ENCODE measurements around the gene APIP. TPM values are rescaled to one million over a fixed set of nuclear protein-coding genes. Genes with fewer than 3 reads are reported as not detected.

The APIP gene
- total RNA-seq, 4 donors from 2014 or later: 22.5 to 49.1 (median 31.5) TPM

DNA sequence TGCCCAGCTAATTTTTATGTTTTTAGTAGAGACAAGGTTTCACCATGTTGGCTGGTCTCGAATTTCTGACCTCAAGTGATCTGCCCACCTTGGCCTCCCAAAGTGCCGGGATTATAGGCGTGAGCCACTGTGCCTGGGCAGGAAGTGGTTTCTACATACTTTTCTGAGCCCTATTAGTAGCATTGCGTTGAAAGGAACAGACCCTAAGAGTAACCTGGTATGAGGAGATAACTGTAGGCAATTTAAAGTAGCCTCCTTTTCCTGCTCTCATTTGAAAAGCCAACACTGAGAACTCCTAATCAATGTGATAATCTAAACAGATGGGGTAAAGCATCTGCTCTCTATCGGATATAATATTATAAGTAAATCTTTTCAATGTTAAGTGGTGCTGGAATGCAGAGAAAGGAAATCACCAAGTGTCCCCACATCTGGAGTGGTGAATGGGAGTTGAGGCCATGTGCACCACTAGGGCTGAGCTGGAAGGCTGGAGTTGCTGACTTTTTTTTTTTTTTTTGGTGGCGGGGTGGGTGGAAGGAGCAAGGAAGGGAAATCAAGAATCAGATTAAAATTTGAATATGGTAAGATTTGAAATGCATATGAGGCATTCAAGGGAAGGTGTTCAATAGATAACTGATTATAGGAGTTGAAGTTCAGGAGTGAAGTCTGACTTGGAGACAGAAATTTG lies 20.9 kb upstream of the APIP start:
- Histone ChIP-seq H3K27ac (no peak overlapping the region), H3K9me3 (no peaks in the 10 kb centered on the region), H3K36me3 (peaks cover 0 to 6% of the 10 kb centered on the region in 2 donors), H3K4me3 (no peak overlapping the region), H3K4me1 (peaks cover 0 to 15% of the 10 kb centered on the region in 2 donors), H3K27me3 (no peaks in the 10 kb centered on the region)
- TF ChIP-seq, protein P1, sequence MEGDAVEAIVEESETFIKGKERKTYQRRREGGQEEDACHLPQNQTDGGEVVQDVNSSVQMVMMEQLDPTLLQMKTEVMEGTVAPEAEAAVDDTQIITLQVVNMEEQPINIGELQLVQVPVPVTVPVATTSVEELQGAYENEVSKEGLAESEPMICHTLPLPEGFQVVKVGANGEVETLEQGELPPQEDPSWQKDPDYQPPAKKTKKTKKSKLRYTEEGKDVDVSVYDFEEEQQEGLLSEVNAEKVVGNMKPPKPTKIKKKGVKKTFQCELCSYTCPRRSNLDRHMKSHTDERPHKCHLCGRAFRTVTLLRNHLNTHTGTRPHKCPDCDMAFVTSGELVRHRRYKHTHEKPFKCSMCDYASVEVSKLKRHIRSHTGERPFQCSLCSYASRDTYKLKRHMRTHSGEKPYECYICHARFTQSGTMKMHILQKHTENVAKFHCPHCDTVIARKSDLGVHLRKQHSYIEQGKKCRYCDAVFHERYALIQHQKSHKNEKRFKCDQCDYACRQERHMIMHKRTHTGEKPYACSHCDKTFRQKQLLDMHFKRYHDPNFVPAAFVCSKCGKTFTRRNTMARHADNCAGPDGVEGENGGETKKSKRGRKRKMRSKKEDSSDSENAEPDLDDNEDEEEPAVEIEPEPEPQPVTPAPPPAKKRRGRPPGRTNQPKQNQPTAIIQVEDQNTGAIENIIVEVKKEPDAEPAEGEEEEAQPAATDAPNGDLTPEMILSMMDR (IDR thresholded peaks at IDR 0.05 in 4 of 5, conservative IDR thresholded peaks at IDR 0.05 in 1 of 5): no peak
- TF ChIP-seq POLR2A (IDR thresholded peaks at IDR 0.05): no peak
- DNase-seq: no peak
- in situ Hi-C loops (cut with MboI; ENCODE audit: low sequenced_read_pairs in 4 of 4): no loop called here
- no peak for ATAC-seq
- intact Hi-C loops (cut with DNase I; ENCODE audit: low total_unique reads): no loop called here

DNA sequence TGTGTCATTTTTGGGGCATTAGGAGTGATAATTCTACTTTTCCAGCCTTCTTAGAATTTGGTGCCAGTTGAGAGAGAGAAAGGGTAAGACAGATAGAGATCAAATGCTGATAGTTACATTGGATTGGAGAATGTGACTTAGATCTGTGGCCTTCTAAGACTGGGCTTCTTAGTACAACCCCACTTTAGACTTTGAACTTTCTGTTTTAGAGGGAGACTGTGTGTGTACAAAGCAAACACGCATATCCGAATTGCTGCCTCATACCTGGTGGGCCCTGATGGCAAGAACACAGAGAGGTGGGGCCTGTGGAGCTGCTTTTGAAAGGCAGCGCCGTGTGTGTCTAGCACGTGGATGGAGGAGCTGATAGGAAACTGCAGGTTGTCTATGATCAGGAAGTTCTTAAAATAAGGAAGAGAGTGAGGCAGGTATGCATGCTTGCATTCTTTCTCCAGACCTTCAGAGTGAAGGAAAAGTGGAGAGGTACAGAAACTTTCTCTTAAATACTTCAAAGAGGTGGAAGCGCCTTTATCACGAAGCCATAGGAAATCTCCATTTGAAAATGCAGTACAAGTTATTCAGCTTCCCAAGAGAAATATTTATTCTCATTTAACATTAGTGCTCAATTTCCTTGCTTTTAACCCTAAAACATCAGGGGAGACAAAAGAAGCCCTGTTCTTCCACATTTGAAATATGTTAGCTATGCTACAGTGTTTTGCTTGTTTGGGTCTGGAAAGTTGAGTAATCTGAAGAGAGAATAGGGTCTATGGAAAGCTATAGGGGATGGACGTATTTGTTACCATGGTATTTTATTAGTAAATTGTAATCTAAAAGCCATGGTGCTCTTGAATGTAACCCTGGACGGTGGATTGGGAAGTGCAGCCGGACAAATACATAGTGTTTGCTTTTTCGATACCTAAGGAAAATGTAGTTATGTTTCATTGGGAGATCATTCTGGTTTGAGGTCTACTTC lies 13.9 kb upstream of the APIP start:
- no peaks in the 10 kb centered on the region for H3K9me3 ChIP-seq
- DNase-seq: no peak
- TF ChIP-seq, protein P1 (IDR thresholded peaks at IDR 0.05 in 4 of 5, conservative IDR thresholded peaks at IDR 0.05 in 1 of 5): no peak
- no peak for TF ChIP-seq POLR2A (IDR thresholded peaks at IDR 0.05)
- peaks cover 35 to 41% of the 10 kb centered on the region in 2 donors for H3K4me1 ChIP-seq
- ATAC-seq: no peak
- intact Hi-C loops (cut with DNase I; ENCODE audit: low total_unique reads) (loop anchor here (10.0 kb wide), 1 partner anchor 555 kb away; no protein-coding TSS in a partner anchor), in situ Hi-C loops (cut with MboI; ENCODE audit: low sequenced_read_pairs in 4 of 4) (loop anchor here in 3 of 4 donors (10.0 kb wide), 2 partner anchors 305 to 455 kb away; no protein-coding TSS in a partner anchor)
- H3K27ac ChIP-seq: no peak overlapping the region
- no peak overlapping the region for H3K4me3 ChIP-seq
- no peaks in the 10 kb centered on the region for H3K27me3 ChIP-seq
- peaks cover 0 to 6% of the 10 kb centered on the region in 2 donors for H3K36me3 ChIP-seq

DNA sequence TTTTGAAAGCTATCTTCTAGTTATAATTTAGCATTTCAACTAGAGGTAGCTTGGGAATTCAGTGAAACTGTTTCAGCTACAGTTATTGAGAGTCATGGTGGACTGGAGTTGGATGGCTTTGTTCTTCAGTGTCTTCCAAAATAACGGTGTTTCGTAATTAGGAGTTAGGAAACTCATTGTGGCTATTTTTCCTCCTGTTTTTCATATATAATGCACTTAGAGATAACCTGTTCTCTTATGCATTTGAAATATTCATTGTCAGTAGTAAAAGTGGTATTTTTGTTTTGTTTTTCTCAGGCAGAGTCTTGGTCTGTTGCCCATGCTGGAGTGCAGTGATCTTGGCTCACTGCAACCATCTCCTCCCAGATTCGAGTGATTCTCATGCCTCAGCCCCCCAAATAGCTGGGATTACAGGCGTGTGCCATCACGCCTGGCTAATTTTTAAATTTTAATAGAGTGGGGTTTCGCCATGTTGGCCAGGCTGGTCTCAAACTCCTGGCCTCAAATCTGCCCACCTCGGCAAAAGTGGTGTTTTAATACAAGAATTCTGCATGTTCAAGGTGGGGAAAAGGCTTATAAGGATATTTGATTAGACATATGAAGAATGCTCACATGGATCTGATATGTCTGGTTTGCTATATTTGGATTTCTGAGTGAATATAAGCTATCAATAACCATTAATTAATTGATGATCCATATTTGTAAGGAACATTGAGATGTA lies 12.9 kb upstream of the APIP start:
- Histone ChIP-seq H3K4me1 (peaks cover 45 to 49% of the 10 kb centered on the region in 2 donors), H3K4me3 (no peak overlapping the region), H3K36me3 (peaks cover 0 to 6% of the 10 kb centered on the region in 2 donors), H3K27me3 (no peaks in the 10 kb centered on the region), H3K27ac (no peak overlapping the region), H3K9me3 (no peaks in the 10 kb centered on the region)
- peak in 1 of 2 donors; percentile 64 for ATAC-seq
- DNase-seq: no peak
- intact Hi-C loops (cut with DNase I; ENCODE audit: low total_unique reads) (loop anchor here (10.0 kb wide), 1 partner anchor 556 kb away; no protein-coding TSS in a partner anchor), in situ Hi-C loops (cut with MboI; ENCODE audit: low sequenced_read_pairs in 4 of 4) (loop anchor here in 3 of 4 donors (10.0 kb wide), 2 partner anchors 306 to 456 kb away; no protein-coding TSS in a partner anchor)
- no peak for TF ChIP-seq POLR2A (IDR thresholded peaks at IDR 0.05)
- TF ChIP-seq, protein P1 (IDR thresholded peaks at IDR 0.05 in 4 of 5, conservative IDR thresholded peaks at IDR 0.05 in 1 of 5): no peak

DNA sequence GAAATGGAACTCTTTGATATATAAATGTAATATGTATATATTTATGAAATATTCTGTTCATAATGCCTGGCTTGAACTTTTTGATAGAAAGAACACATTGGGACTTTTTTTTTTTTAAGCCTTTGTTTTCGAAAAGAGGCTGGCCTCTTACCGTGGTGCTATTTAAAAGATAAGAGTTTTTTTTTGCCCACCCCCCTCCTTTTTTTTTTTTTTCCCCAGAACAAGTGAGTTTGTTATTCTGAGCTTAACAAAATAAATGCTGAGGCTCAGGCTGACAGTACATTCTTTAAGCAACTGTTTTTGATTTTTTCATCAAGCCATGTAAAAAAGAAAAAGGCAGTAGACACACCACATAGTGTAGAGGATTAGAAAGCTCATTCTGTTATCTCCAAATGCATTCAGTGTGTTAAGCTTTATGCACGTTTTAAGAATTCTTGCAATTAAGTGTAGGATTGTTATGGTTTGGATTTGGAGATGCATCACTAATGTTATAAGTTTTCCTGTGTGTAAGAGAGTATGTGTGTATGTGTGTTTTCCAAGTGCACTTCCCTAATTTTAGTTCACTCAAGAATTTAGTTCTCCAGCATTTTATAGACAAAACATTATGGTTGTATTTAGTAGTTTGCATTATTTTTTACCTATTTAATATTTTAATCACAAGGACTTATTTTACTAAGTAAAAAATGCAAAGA lies 12.2 kb upstream of the APIP start:
- in situ Hi-C loops (cut with MboI; ENCODE audit: low sequenced_read_pairs in 4 of 4) (loop anchor here in 3 of 4 donors (10.0 kb wide), 2 partner anchors 306 to 456 kb away; no protein-coding TSS in a partner anchor), intact Hi-C loops (cut with DNase I; ENCODE audit: low total_unique reads) (loop anchor here (10.0 kb wide), 1 partner anchor 556 kb away; no protein-coding TSS in a partner anchor)
- TF ChIP-seq POLR2A (IDR thresholded peaks at IDR 0.05): no peak
- H3K4me1 ChIP-seq: peaks cover 52% of the 10 kb centered on the region in 2 donors
- no peaks in the 10 kb centered on the region for H3K9me3 ChIP-seq
- DNase-seq (no peak), ATAC-seq (no peak)
- no peaks in the 10 kb centered on the region for H3K27me3 ChIP-seq
- peaks cover 0 to 6% of the 10 kb centered on the region in 2 donors for H3K36me3 ChIP-seq
- H3K4me3 ChIP-seq: no peak overlapping the region
- H3K27ac ChIP-seq: no peak overlapping the region
